KOPT-K1 (cell line): ENCODE data around the gene IGSF3.
"Not testable (repeated sequence)": the region's sequence is repeated elsewhere in the genome, so short reads cannot be mapped to it uniquely, and the experiment has no call there.

ENCODE experiments used
- H3K27ac ChIP-seq: fragments of 200-600 bp; sonication (generic); 2 replicates; pipeline ENCODE4 v1.5.1; 2016; ENCODE audit warnings: antibody characterized with exemption, mild to moderate bottlenecking, low read depth, low read length; ENCODE audit not compliant: poor library complexity, severe bottlenecking
- H3K36me3 ChIP-seq: fragments of 200-600 bp; sonication (generic); 2 replicates; pipeline ENCODE4 v1.5.1; 2017; ENCODE audit warnings: antibody characterized with exemption, mild to moderate bottlenecking, low read length, moderate library complexity; ENCODE audit not compliant: insufficient read depth
- H3K9me3 ChIP-seq: fragments of 200-600 bp; sonication (generic); 2 replicates; pipeline ENCODE4 v1.5.1; 2017; ENCODE audit warnings: antibody characterized with exemption, low read length, mild to moderate bottlenecking; ENCODE audit not compliant: insufficient read depth, poor library complexity, severe bottlenecking

IGSF3 gene

GRCh38 chr1:116591951-116592605 lies 75.5 kb downstream of the IGSF3 start:
- H3K27ac ChIP-seq, H3K9me3 ChIP-seq, H3K36me3 ChIP-seq: not testable (repeated sequence)

GRCh38 chr1:116591006-116591950 lies 76.3 kb downstream of the IGSF3 start:
- H3K9me3 ChIP-seq, H3K36me3 ChIP-seq, H3K27ac ChIP-seq: not testable (repeated sequence)

GRCh38 chr1:116590359-116591005 lies 77.1 kb downstream of the IGSF3 start:
- H3K27ac ChIP-seq, result not testable (repeated sequence)

GRCh38 chr1:116589101-116589735 lies 78.3 kb downstream of the IGSF3 start:
- H3K27ac ChIP-seq, H3K9me3 ChIP-seq, H3K36me3 ChIP-seq: not testable (repeated sequence)

More at GRCh38 chr1:116590359-116591005, 77.1 kb downstream of the IGSF3 start:
- not testable (repeated sequence) for H3K9me3 ChIP-seq, H3K36me3 ChIP-seq

GRCh38 chr1:116587501-116588227 lies 79.9 kb downstream of the IGSF3 start:
- Histone ChIP-seq H3K27ac (no peak overlapping the region), H3K36me3 (no peaks in the 10 kb centered on the region), H3K9me3 (no peaks in the 10 kb centered on the region)

- no peak overlapping the region for H3K27ac ChIP-seq
- no peaks in the 10 kb centered on the region for H3K36me3 ChIP-seq
- H3K9me3 ChIP-seq, result no peaks in the 10 kb centered on the region
These were observed 80.8 kb downstream of the IGSF3 start for GRCh38 chr1:116586741-116587143.

- no peak overlapping the region for H3K27ac ChIP-seq
- no peaks in the 10 kb centered on the region for H3K36me3 ChIP-seq
- H3K9me3 ChIP-seq, result no peaks in the 10 kb centered on the region
These were observed 81.6 kb downstream of the IGSF3 start for GRCh38 chr1:116585886-116586285.

GRCh38 chr1:116581323-116581885 lies 86.1 kb downstream of the IGSF3 start:
- H3K9me3 ChIP-seq, result no peaks in the 10 kb centered on the region

GRCh38 chr1:116580446-116581322 lies 86.8 kb downstream of the IGSF3 start:
- H3K36me3 ChIP-seq, result no peaks in the 10 kb centered on the region
- H3K27ac ChIP-seq, result peak overlapping the region; percentile 54
- H3K9me3 ChIP-seq, result no peaks in the 10 kb centered on the region

More at GRCh38 chr1:116581323-116581885, 86.1 kb downstream of the IGSF3 start:
- H3K36me3 ChIP-seq, result no peaks in the 10 kb centered on the region
- peak overlapping the region; percentile 54 for H3K27ac ChIP-seq

GRCh38 chr1:116579259-116579875 lies 88.2 kb downstream of the IGSF3 start:
- Histone ChIP-seq H3K9me3 (no peaks in the 10 kb centered on the region), H3K36me3 (no peaks in the 10 kb centered on the region), H3K27ac (no peak overlapping the region)

GRCh38 chr1:116578581-116578980 lies 89.0 kb downstream of the IGSF3 start:
- H3K9me3 ChIP-seq, result no peaks in the 10 kb centered on the region
- no peak overlapping the region for H3K27ac ChIP-seq
- no peaks in the 10 kb centered on the region for H3K36me3 ChIP-seq

- Histone ChIP-seq H3K27ac (no peak overlapping the region), H3K9me3 (no peaks in the 10 kb centered on the region), H3K36me3 (no peaks in the 10 kb centered on the region)
These were observed 89.7 kb downstream of the IGSF3 start for GRCh38 chr1:116577759-116578314.
